GM18519 (cell line): Measurements from ENCODE around the gene RAB3A.

Source experiments
- ATAC-seq: cut with Tn5 transposase; IDR thresholded peaks from one replicate; pipeline ENCODE4 v1.9.1; 2021; ENCODE audit warnings: mild to moderate bottlenecking, moderate library complexity; ENCODE audit not compliant: unreplicated experiment, low FRiP score

The RAB3A gene, protein sequence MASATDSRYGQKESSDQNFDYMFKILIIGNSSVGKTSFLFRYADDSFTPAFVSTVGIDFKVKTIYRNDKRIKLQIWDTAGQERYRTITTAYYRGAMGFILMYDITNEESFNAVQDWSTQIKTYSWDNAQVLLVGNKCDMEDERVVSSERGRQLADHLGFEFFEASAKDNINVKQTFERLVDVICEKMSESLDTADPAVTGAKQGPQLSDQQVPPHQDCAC

DNA sequence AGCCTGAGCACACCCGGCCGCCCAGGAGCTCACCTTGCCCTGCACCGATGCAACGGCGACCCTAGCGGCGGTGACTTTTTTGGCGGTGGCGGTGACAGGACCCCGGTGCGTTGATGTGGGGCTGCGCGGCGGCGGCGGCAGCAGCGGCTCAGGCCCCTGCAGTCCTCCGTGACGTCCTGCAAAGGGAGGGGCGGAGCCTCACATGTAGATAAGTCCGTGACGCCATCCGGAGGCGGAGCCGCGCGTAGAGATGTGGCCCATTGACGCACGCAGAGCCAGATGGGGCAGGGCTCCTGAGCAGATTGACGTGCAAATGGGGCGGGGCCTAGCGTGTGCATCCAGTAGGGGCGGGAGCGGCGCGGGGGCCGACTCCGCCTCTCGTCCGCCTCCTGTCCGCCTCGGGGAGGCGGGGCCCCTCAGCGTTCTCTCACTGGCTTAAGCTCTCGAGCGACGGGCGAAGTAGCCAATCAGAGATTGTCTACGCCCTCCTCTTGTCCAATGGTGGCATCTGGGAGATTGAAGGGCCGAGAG, at the start of gene RAB3A:
RAB3A (minus strand) TSS at position 180 of the 531 bp plus-strand sequence. CDS start 1,302 bp downstream, outside the sequence.
- ATAC-seq = peak; percentile 81

DNA sequence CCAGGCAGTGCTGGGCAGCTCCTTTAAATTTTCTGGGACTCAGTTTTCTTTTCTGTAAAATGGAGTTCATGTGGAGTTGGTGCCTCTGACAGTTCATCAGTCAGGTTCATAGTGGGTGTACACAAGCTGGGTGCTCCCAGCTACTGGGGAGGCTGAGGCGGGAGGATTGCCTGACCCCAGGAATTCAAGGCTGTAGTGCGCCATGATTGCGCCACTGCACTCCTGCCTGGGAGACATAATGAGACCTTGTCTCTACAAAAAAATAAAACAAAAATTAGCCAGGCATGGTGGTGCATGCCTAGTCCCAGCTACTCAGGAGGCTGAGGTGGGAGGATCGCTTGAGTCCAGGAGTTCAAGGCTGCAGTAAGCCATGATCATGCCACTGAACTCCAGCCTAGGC, 49.3 kb upstream of the RAB3A start:
- no peak for ATAC-seq

DNA sequence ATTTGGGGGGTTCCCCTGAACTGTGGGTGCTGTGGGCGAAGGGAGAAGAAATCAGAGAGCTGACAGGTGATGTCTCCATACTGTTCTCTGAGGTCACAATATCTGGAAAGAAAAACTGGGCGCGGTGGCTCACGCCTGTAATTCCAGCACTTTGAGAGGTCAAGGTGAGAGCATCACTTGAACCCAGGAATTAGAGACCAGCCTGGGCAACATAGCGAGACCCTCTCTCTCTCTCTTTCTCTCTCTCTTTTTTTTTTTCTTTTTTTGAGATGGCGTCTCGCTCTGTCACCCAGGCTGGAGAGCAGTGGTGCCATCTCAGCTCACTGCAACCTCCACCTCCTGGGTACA, 48.5 kb upstream of the RAB3A start:
- no peak for ATAC-seq

DNA sequence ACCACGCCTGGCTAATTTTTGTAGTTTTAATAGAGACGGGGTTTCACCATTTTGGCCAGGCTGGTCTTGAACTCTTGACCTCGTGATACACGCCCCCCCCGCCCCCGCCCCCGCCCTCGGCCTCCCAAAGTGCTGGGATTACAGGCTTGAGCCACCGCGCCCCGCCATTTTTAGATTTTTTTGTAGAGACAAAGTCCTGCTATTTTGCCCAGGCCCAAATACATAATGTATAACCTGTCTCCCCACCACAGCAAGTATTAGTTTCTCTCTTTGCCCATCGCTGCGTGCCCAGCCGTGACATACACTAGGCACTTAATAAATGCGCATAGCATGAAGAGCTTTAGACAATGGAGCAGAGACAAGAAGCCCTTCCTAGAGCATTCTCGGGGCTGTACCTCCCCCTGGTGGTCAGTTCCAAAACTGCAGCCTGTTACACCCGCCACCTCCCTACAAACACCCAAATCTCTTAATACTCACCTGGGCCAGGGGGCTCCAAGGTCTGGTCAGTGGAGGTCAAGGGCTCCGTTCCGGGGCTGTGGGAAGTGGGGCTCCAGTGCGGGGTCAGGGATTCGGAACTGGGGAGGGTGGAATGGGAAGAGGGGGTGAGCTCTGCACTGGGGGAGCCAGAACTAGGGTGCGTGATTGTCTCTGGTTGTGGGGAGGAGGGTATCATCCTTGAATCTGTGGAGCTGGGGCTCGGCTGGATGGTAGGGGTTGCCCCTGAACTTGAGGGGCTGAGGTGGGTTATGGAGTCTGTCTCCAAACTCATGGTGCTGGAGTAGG, 47.9 kb upstream of the RAB3A start:
- no peak for ATAC-seq

DNA sequence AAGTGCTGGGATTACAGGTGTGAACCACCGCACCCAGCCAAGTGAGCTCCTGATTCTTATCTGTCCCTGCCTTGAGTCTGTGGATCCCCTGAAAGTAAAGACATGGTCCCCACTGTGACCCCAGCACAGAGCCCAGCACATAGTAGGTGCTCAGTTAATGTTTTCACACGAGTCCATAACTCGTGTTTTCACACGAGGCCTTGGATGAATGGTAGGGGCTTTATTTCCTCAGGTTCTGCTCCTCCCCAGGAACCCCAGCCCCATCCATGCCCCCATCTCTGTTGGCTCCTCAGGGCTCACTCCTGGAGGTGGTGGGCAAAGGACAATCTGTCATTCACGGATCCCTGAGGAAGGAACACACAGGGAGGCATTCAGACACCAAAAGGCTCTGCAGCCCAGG, 46.0 kb upstream of the RAB3A start:
- no peak for ATAC-seq

DNA sequence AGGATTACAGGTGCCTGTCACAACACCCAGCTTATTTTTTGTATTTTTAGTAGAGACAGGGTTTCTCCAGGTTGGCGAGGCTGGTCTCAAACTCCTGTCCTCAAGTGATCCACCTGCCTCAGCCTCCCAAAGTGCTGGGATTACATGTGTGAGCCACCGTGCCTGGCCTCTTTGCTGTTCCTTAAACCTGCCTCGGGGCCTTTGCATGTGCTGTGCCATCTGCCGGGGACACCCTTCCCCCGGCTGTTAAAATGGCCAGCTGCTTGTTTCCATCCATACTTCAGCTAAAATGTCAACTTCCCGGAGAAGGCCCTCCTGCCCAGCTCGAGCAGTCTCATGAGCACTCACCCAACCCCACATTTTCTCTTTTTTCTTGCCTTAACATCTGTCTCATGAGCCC, 41.5 kb upstream of the RAB3A start:
- no peak for ATAC-seq

DNA sequence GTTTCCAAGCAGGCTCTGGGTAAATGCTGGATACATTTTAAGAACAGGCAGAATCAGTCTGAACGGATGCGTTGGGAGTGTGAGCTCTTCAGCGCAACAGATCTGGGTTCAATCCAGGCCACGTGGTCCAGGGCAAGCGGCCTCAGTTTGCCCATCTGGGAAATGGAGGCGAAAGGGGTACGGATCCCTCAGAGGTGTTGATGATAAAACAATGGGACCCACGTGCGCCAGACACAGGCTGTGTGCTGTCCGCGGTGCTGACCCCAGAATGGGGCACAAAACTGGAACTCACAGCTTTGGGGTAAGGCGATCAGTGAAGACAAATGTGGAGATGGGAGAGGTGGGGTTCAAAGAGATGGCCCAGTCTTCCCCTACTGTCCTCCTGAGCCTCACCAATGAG, 35.5 kb upstream of the RAB3A start:
- ATAC-seq = no peak

DNA sequence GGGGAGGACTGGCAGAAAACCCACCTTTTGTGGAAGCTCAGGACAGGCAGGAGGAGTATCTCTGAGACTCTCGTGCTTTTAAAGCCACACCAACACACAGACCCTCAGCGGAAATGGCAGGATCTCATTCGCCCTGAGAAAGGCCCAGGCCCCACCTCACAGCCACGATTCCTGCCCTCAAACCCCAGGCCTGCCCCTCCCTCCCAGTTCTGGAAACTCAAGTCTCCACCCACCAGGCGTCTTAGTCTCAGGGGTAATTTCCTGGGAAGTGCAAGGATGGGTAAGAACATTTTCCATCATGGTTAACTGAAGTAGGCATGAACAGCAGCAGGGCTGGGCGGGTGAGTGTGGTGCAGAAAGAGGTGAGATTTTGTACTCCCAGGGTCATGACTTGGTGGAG, 30.4 kb upstream of the RAB3A start:
- no peak for ATAC-seq

DNA sequence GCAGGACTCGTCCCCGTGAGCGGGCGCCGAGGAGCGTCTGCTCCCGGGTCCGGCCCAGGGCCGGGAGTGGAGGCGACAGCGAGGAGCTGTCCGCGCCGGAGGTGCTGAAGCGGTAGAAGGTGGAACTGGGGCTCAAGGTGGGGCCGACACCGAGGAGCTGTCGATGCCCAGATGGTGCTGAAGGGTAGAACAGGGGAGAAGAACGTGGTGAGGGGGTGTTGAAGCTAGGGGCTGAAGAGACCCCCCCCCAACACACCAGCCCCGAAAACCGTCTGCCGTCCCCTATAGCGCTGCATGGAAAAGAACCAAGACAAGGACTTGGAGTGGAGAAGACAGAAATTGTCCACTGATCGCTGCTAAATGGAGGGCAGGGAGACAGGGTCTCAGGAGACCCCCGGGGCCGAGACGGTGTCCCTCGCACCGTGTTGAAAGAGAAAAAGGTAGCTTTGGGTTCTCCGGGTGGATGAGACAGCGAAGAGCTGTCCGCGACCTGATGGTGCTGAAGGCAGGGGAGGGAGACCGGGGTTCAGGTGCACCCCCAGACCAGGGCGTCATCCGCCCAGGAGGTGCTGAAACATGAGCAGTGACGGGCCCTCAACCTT, 29.5 kb upstream of the RAB3A start:
- no peak for ATAC-seq

DNA sequence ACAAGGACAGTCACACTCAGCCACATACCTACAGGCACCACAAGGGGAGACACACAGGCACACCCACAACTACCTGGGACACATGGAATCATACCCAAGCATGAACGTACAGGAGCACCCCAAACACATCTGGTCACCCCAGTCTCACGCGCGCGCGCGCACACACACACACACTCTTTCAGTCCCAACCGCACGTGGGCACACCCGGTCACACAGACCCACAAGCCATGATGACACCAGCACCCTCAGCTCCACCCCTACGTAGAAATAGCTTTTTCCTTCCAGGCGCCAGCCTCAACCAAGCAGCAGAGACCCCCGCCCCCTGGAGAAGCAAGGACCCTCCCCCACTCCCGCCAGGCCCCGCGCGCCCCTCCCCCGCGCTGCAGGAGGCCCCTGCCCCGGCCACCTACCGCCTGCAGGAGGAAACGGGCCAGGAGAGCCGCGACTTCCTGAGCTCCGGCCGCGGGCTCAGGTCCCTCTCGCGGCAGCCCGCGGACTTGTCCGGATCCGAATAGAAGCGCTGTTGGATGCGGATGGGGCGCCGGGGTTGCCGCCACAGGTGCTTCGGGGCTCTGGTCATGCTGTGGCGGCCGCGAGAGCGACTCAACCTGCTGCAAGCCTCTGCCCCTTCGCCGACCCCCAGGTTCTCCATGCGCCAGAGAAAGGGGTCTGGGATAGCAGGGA, 28.8 kb upstream of the RAB3A start:
- no peak for ATAC-seq

DNA sequence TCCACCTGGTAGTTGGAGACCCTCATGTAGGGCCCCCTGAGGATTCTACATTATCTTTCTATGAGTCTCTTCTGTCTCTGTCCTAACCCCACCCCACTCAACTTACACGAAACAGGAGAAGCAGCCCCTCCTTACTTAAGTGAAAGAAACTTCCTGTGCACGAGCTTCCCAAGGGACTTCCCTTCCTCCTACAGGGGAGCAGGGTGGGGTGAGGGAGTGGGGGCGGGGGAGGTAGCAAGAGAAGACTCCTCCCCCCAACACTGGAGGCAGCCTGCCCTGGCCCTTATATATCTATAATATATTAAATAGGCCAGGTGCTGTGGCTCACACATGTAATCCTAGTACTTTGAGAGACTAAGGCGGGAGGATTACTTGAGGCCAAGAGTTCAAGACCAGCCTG, 27.9 kb upstream of the RAB3A start:
- no peak for ATAC-seq

DNA sequence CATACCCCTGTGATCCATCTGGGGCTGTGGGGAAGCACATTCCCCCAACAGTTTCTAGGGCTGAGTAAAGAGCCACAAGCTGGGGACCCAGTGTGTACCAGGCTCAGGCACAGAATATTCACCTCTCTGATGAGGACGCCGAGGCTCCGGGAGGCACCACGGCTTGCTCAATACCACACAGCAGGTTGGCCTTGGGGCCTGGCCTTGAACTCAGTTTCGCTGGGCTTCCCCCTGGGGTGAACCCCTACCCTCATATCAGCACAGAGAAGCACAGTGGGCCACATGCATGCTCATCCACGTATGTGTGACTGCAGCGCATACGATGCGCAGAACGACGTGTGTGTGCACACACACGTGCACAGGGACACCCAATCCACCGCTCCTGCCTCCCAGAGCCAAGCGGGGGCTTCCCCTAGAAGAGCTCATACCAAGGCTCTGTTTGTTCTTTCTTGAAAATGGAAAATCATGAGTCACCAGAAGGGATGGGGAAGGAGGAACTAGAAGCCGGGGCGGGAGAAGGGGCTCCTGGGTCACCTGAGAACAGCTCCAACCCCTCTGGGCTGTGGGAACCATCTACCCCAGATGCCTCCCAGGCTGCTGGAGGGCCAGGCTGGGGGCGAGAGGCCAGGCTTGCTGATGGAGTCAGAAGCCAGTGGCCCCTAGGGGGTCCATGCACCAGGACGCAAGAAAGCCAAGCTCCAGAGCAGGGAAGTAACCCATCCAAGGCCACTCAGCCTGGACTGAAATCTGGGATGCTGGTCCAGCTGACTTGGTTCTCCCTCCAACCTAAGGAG, 27.3 kb upstream of the RAB3A start:
- no peak for ATAC-seq

DNA sequence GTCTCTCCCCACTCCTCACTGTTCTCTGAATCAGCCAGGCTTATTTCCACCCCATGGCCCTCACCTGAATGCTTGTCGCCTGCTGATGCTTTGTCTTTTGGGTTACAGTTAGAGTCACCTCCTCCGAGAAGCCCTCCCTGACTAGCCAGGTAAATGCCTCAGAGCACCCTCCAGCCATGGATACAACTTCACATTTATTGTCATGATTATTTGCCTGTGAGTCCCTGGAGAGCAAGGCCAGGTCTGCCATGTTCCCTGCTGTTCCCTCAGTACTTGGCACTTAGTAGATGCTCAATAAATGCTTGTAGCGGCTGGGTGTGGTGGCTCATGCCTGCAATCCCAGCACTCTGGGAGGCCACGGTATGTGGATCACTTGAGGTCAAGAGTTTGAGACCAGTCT, 26.1 kb upstream of the RAB3A start:
- no peak for ATAC-seq

DNA sequence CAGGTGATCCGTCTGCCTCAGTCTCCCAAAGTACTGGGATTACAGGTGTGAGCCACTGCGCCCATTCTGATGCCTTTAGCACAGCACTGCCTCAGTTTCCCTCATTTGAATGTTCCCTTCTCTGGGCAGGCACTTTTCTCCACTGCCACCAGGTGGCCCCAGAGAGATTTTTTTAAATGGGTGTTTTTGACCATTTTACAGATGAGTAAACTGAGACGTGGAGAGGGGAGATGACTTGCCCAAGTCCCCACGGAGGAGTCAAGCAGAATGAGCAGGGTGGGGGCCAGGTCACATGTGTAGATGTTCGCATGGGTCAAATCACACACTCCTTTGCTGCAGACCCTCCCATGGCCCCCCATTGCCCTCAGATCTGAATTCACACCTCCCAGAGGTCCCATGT, 25.6 kb upstream of the RAB3A start:
- ATAC-seq = no peak

DNA sequence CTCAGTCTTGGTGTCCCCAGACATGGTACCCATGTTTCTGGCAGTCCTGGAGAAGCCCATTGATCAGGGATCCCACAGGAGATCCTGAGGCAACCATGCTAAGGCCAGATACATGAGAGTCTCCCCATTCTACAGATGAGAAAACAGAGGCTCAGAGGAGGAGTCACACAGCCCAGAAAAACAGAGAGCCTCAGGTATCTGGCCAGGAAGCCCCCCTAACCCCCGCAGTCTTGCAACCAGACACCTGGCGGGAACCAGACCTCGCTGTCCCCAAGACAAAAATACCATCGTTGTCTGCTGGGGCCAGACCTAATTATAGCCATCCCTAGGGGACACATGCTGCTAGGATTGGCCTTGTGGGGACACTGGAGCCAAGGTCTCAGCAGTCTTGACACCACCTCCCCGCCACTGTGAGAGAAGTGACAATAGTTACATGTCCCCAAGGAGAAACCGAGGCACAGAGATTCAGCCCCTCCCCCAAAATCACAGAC, 24.0 kb upstream of the RAB3A start:
- no peak for ATAC-seq

DNA sequence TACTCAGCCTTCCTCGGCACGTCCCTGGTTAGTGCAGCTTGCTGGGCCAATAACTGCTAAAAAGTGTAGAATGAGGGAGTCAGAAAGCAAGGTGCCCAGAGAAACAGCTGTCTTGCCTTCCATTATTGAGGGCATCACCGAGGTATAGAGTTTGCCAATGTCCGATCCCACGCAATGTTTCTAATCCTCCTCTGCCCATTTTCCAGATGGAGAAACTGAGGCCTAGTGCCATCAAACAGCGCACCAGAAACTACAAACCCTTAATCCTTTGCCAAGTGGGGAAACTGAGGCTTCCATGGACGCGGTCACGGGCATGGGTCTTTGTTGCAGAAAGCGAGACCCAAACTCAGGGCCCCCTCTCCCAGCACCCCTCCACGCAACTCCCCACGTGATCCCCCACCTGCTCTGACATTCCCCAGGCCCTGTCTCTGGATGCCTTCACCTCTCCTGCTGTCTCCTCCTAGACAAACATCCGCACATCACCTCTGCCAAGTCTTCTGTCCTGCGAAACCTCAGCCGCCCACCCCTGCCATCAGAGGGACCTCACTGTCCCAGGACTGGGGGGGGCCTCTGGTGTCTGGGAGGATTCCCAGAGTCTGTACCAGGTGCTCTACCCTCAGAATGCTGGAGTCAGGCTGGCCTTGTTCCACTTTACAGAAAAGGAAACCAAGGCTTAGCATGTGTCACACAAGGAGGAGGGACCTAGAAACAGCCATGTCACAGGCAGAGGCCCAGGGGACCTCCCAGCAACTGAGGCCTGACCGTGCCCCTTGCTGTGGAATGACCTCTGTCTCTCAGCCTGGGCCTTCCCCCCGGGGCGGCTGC, 23.3 kb upstream of the RAB3A start:
- ATAC-seq = no peak

DNA sequence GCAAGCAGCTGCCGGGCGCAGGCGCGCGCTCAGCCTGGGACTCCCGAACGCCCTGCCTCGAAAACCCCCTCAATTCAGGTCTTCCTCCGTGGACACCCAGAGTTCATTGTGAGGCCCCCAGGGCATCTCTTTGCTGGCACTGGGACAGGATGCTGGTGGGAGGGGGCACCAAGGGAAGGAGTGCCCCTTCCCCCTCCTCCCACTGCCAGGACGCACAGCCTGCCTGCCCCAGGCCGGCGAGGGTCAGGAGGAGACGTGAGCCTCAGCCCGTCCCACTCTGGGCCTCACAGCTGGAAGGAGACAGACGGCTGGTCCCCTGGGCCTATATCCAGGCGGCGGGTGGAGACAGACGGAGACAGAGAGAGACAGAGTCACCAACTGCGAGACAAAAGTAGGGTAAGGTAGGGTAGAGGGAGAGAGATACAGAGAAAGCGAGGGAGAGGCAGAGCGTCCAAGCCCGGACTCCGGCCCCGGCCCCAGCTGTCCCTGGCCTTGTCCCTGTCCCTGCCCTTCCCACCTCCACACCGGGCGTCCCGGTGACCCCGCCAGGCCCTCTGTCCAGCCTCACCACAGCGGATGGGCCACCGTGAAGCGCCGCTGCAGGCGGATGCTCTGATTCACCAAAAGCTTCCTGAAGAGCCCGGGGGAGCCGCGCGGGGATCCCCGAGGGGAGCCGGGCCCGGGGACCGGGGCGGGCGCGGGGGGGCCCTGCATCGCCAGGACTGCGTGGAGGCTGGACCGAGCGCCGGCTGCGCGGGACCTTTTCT, 22.0 kb upstream of the RAB3A start, which contains the start of gene PDE4C:
PDE4C (minus strand) TSS at position 737 of the 767 bp plus-strand sequence; CDS start at position 714, 23 bp downstream.
- no peak for ATAC-seq

DNA sequence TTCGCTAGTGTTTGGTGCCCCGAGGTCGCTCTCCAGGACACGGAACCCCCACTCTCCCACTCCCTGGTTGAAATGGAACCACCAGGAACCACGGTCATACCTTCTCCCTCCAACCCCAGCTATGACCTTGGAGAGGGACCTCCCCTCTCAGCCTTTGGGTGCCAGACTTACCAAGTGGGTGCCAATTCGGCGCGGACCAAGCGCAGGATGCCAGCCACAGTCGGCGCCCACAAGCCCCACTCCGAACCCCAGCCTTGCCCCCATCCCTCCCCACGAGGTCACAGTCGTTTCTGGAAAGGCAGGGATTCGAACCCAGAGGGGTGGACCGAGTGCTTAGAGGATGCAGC, 21.5 kb upstream of the RAB3A start:
- ATAC-seq = no peak
